ENCODE data around the gene SDC3.

SDC3 gene

DNA sequence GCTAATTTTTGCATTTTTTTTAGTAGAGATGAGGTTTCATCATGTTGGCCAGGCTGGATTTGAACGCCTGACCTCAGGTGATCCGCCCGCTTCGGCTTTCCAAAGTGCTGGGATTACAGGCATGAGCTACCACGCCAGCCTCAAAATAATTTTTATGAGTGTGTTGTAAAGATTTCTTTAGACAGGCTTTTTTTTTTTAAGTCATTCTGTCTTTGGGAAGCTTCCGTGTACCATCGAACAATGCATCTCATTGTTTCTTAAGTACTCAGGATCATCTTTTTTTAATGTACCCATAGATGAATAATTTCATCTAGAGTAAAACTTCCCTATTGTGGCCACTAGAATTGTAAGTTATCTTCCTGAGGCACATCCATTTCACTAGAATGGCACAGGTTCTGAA is 19.6 kb upstream of the SDC3 start:
- no peak for DNase-seq

DNA sequence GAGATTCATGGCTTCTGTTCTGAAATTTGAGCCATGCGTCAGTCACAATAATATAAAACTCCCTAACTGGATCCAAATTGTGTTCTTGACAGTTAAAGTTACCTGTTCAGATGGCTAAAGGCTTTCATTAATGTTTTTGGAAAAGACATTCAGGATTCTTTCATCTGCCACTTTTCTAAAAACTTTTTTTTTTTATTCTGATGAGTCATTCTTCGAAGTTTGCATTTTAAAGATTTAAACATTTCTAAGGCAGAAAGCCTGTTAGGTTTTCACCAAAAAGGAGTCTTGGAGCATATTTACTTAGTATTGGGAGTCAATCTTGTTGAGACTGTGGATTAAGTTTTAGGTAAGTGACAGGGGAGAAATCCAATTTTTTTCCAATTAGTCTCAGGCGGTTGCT is 18.9 kb upstream of the SDC3 start:
- DNase-seq = no peak

DNA sequence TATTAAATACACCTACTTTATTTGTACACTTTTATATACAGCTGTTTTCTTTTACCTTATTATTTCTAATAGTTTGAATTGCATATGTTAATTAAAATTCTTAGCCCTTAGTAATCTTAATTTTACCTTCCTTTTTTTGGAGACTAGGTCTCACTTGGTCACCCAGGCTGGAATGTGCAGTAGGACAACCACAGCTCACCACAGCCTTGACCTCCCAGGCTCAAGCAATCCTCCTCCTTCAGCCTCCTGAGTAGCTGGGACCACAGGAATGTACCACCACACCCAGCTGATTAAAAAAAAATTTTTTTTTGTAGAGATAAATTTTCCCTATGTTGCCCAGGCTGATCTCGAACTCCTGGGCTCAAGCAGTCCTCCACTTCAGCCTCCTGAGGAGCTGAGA is 15.0 kb upstream of the SDC3 start:
- DNase-seq = no peak

DNA sequence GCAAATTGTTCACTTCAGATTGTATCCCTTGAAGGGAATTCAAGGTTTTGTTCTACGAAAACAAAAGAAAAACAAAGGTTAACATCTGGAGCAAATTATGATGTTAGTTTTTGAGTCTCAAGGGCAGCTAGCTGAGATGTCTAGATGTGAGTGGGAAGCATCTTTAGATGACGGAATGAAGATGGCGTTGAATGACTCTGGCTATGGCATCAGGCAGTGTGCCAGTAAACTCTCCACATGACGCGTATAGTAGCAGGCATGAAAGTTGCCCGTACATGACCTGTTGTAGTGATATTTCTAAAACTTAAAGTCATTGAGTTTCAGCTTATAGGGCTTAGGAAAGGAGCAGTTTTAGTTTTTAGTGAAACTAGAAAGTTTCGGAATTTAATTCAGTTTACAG is 12.3 kb upstream of the SDC3 start:
- no peak for DNase-seq

DNA sequence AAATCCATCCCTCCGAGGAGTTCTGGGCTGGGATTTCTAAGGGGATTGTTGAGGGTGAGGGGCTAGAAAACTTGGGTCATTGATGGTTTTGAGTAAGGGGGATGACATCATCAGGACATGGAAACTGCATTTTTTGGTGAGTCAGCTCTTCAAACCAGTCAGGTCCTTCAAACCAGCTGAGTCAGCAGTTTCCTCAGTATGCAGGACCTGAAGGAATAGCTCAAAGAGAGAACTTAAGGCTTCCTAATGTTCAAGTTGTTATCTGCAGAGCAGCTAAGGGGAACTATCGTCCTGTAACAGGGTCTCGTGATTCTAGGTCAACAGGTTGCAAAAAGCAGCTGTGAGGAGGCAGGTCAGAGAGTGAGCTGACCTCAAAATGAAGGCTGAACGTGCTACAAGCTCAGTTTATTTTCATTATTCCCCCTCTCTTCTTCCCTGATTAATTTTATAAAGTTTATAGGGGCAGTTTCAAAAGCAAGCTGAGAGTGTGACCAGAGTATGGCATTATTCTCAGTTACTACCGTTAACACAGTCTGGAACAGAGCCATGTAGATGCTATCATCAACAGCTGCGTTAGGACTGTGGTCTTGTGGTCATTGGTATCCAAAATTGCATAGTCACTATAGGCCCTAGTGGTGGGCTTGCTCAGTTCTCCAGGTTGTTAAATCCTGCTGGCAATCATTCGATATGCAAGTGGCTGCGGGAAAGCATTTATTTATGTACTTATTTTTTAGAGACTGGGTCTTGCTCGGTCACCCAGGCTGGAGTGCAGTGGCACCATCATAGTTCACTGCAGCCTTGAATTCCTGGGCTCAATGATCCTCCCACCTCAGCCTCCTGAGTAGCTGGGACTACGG is 10.7 kb upstream of the SDC3 start:
- DNase-seq = no peak

DNA sequence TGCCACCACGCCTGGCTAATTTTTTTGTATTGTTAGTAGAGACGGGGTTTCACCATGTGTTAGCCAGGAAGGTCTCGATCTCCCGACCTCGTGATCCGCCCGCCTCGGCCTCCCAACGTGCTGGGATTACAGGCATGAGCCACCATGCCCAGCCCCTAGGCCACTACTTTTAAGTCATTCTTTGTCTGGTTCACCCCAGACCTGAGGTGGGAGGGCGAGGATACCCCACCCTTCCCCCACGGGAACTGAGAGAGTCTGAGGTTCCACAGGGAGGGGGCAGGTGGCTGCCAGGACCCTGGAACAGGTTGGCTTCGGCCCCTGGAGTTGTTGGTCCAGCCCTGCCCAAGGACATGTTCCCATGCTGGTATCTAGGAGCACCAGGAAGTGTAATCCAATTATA is 7.7 kb upstream of the SDC3 start:
- DNase-seq = no peak

DNA sequence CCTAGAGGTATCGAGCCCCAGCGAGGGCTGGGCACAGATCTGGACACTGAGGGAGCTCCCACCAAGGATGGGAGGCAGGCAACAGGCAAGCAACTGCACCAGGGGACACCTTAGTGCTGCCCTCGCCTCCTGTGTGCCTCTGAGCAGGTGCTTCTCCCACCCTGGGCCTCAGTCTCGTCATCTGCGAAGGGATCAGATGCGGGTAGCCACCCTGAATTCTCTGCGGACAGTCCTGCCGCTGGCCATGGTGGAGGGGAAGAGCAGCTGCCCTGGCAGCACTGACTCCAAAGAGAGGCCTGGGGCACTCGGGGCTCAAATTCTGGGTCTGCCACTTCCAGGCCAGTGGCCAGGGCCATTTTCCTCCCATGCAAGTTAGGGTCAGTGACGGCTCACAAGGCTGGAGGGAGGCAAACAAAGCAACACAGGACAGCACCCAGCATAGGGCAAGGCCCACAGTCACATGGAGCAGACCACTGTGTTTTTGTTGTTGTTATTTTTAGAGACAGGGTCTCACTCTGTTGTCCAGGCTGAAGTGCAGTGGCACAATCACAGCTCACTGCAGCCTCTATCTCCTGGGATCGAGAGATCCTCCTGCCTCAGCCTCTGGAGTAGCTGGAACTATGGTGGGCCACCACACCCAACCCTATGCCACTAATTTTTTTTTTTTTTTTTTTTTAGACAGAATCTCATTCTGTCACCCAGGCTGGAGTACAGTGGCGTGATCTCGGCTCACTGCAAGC is 7.1 kb upstream of the SDC3 start:
- no peak for DNase-seq

DNA sequence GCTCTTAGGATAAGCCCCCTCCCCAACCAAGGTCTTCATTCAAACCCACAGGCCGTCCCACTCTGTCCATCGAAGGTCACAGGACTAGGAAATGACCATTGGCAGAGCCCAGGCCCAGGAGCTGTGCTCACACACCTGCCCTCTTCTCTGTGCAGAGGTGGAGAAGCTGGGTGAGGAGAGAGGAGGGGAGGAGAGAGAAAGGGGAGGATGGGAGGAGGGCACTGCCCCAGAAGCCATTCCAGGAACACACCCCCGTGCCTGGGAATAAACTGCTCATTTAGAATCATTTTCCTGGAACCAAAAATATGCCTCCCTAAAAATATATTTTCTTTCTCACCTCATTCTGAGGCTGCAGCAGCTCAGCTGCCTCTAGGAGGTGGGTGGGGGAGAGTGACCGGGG is 6.4 kb upstream of the SDC3 start:
- DNase-seq = no peak

DNA sequence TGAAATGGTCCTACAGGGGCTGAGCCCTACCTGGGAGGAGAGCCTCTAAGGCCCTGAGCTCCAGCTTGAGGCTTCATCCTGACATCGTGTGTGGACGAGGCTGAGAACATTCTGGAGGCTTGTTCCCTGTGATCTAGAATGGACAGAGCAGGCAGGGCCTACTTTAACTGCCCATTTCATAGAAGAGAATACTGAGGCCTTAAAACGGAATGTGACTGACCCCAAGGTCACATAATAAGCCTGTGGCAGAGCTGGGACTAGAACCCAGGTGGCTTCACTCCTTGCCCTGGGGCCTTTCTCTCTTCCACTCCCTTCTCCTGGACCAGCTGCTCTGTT is 6.0 kb upstream of the SDC3 start:
- no peak for DNase-seq

DNA sequence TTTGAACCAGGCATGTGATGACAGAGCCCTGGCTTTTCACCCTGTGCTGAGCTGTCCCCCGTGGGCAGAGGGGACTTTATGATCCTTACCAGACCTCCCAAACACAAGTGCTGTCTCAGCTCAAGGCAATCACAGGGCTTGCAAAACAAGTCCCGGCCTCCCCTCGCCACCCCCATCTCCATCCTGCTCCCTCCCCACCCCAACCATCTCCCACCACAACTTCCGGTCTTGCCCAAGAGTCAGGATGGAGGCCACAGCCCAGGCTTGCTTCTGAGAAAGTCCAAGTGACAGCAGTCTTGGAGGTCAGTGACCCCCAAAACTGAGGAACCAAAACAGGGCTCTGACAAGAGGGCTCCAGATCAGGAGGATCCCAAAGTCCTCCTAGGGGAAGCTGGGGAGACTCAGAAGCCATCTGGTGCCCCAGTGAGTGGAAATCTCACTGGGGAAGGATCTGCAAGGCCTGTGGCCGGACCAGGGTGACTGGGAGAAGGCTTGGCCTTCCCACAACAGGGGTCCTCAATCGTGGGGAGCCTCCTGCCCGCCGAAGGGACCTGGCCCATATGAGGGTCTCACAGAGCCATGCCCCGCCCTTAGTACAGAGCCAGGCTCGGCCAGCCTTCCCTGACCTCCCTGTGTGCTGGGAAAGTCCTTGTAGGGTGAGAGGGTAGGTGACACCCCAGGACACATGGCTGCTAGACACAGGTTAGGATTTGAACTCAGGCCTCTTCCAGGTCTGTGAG is 4.5 kb upstream of the SDC3 start:
- peak; percentile 45 for DNase-seq

DNA sequence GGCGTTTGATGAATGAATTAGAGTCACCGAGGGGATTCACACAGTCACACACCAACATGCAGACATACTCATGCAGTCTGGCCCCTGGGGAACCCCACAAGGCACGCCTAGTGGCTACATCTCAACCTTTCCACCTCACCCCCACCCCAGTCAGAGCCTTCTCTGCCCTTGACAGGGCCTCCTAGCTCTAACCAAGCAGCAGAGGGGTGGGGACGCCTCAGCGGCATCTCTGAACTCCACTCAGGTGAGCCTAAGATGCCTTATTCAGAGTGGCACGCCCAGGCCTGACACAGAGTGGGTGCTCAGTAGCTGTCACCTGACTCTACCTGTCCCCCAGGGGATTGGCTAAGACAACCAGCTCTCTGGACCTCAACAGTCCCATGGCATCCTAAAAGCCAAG is 3.7 kb upstream of the SDC3 start:
- DNase-seq = peak; percentile 16

DNA sequence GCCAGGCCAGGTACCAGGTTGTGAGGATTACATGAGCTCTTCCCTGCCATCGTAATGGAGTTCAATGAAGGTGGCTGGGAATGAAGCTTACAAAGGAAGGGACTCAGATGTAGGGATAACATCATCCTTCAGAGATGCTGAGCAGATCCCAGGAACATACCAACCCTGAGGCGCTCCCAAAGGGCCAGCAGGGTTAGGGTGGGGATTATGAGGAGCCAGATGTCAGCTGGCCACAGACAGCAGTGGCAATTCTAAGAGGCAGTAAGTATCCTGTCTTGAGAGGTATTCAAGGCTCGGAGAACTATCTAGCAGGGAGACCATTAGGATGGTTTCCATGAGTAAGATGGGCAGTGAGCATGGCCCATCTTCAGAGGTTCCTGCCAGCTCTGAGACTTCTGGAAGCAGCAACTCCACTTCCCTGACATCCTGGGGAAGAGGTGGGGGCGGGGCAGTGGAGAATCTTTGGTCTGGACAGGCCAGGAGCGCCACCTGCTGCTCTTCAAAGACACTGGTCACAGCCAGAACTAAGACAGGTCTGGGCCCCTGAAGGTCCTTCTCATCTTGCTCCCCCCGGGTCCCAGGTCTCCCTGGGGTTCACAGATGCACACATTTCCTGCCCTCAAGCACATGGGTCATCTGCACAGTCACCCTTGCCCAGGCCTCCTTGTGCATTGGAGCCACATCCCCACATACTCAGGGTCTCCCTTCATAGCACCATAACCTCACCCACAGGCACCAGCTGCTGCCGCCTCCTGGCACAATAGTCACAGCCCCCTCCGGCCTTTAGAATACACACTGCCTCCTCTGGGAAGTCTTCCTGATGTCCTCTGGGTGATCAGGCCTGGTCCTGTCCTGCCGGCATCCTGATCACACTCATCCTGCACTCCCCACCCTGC is 2.7 kb upstream of the SDC3 start:
- peak; percentile 90 for DNase-seq

DNA sequence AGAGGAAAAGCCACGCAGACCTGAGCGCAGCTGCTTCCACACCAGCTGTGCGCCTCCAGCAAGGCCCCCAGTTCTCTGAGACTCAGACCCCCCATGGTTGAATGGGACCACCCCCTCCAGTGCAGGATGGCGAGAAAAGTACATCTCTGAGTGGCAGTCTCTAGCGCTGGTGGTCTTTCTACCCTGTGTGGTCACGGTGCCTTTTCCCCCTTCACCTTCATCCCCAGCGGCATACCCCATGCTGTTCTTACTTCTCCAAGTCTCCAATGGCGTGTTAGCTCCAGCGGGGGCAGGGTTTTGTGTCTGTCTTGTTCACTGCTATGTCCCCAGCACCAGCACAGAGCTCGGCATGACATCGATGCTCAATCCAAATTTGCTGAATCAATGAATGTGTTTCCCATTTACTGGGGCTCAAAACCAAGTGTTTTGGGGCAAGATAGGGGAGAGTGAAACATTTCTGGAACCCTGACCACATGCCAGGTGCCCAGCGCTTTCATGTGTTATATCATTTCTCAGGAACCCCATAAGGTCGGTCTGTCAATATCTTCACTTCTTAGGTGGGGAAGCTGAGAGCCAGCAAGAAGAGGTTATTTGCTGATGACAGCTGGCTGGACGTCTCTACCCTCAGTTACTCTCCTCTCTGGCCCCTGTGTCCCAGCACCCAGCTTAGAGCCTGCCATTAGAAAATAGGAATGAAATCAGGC is 959 bp upstream of the SDC3 start:
- no peak for DNase-seq

DNA sequence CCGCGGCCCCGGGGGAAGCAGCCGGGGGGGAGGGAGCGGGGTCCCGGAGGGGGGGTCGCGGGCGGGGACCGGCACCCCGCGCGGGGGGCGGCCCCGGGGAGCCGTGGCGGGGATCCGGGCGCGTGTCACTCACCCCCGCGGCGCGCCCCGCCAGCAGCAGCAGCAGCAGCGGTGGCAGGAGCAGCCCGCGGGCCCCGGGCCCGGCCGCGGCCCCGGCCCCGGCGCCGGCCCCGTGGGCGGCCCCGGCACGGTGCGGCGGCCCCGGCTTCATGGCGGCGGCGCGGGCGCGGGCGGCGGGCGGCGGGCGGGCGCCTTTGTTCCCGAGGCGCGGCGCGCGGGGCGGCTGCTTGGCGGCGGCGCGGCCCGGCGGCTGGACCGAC is 252 bp downstream of the SDC3 start:
- DNase-seq = no peak

DNA sequence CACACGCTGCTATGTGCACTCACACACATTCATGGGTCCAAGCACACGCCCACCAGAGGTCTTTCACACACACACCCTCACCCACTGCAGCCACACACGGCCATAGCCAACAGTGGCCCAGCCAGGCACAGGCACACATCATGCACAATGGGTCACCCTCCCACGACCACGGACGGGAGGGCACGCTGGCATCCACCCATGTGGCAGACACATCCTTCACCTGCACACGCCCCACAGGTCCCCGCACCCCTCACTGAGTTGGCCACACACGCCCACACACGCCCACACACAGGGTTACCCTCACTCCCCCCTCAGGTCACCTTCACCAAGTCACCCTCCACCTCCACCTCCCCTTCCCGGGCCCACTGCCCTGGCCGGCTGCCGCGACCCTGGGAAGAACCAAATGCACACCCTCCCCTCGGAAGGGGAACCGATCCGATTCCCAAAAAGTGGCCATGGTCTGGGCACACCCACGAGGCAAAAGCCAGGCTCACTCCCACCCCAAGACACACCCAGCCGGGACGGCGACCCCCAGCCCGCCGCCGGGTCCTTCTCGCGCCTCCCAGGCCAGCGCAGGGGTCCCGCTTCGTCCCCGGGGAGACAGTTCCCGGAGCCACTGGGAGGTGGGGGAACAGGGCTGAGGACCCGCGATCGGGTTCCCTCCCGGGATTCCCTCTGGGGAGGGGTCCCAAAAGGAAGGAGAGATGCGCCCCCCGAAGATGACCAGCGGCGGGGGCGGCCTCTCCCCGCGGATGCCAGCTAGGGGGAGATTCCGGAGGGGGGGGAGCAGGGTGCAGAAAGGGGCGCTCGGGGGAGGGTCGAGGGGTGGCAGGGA is 860 bp downstream of the SDC3 start:
- peak; percentile 54 for DNase-seq

DNA sequence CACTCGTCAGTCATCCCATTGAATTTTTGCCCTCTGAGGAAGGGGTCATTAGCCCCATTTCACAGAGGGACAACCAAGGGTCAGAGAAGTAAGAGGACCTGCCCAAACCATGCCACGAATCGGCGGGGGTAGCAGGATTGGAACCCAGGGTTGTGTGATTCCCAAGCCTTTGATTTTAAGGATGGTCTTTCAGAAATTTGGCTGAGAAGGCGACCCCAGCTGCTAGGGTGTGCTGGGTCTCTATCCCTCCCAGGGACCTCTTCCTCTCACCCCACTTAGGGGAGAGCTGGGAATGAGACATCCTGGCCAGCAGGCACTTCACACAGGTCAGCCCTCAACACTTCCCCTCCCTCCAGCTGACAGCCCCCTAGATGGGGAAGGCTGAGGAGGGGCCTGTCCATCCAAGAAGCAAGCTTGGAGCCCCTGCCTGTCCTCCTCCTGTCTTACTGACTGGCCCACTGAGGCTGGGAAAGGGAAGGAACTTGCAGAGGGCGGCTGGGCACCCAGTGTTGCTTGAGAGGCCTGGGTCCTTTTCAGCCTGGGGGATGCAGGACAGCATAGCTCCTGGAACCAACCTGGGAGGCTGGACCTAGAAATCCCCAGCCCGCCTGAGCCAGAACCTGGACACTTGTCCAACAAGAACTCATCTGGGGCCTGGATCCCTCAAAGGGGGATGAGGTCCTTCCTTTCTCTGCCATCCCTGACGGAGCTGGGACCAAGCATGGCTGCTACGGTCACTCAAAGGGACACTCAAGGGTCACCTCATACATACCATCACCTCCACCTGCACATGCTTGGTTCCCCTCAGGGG is 1.7 kb downstream of the SDC3 start:
- DNase-seq = peak; percentile 13

DNA sequence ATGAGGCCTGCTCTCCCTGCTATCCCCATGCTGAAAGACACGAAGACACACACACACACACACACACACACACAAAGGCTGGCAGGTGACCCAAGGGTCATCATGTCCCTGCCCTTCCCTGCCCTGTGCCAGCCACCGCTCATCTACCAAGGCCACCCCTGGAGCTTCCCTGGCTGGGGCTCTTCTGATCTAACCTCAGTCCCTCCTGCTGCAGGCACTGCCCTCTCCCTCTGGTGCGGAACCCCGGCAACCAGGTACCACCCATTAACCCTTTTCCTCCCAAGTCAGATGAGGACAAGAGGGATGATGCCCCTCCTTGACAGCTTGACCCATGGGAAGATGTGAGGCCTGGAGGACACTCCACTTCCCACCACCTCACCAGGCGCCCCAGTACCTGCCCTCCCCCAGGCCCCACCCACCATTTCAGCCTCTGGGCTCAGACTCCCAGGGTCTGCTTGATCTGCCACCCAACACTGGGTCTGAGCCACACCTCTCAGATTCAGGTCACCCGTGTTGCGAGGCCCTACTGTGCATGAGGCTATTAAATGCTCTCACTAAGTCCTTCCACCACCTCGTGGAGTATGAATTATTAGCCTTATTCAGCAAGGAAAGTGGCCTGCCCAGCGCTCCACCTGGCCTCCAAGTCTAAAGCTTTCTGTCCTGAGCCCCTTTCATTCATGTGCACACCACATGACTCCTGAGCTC is 2.5 kb downstream of the SDC3 start:
- peak; percentile 15 for DNase-seq

DNA sequence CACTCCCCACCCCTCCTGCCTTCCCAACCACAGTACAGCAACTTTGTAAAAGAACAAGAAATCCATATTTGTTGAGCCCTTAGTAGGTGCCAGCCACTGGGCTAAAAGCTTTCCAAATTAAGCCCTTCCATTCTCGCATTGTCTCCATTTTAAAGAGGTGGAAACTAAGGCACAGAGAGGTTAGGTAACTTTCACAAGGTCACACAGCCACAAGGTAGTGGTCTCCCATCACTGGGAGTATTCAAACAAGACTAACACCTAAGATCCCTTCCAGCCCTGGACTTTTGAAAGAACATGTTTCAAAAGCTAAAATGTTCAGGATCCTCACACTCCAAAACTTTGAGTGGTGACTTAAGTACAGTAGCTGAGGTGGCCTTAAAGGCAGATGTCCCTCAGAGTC is 3.2 kb downstream of the SDC3 start:
- DNase-seq = no peak

DNA sequence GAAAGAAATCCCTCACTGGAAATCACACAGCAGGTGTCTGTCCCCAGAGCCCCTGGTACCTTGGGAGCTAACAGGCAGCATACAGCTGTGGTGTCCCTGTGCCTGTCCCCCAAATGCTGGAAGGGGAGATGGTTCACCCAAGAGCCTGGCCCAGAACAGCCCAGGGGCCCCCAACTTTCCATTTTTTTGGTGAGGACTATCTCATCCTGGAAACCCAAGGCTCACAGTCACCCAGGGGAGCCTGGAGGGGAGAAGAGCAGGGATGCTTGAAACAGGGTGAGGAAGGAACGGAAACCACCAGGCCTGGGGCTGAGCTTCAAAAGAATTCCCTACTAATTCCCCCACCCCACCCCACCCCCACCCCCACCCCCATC is 3.6 kb downstream of the SDC3 start:
- DNase-seq = peak; percentile 9

Data from right hindlimb (tissue), 1 donor.